Activated CD8-positive, alpha-beta memory T cell treated with anti-CD3 and anti-CD28 coated beads, Interleukin-2, amount 50 U/mL, for 24 hours (primary cell): Measurements from ENCODE around the gene LMOD1.
"Not testable (repeated sequence)": the region's sequence is repeated elsewhere in the genome, so short reads cannot be mapped to it uniquely, and the experiment has no call there.

ENCODE experiments used
- DNase-seq: peaks from one replicate; pipeline ENCODE4 v3.0.0-alpha.2; 2020; ENCODE audit errors: extremely low read depth

Gene LMOD1

DNA sequence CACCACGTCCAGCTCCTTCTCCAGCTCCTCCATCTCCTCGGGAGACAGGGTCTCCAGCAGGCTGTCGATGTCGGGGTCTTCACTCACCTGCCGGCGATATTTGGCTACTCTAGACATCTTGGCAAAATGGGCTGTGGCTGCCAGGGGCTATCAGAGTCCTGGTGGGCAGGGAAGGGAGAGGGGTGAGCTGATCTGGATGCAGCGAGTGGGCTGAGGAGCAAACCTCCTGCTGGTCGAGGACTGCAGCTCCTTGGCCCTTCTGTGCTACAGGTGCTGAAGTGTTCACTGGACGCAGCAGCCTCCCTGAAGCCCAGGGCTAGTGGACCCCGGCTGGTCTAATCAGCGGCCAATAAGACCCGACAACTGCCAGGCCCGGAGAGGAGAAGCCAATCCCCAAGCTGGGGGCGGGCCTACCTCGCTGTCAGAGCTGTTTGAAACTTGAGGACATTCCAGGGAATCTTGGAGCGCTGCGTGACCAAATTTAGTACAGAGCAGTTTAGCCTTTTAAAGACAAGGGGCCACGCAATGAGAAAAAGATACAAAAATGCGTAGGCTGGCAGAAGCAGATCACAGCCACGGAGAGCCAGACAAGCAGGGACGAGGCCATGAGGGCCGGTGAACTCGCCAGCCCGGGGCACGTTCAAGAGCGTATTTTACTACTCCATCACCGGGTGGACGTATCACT lies at the start of gene LMOD1:
Gene LMOD1, minus strand, starts transcription at position 325 of the 685 bp plus-strand sequence. Its CDS starts 208 bp downstream, at position 117.
- DNase-seq, result no peak

DNA sequence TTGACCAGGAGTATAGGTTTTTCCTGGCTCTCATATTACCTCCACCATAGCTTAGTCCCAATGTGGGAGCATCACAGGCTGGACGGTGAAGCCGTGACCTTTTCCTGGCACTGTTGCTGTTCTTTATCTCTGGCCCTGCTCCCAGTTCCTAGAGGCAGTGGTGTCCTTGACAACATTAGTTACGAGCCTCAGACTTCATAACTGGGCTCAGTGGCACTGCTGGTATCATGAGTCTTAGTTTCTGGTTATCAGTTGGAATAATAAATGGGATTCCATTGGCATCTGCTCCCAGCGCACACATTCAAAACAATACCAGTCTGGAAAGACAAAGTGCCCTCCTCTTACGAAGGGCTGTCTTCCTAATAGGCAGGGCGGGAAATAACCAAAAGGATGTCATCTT lies 44.1 kb upstream of the LMOD1 start:
- DNase-seq, result no peak

DNA sequence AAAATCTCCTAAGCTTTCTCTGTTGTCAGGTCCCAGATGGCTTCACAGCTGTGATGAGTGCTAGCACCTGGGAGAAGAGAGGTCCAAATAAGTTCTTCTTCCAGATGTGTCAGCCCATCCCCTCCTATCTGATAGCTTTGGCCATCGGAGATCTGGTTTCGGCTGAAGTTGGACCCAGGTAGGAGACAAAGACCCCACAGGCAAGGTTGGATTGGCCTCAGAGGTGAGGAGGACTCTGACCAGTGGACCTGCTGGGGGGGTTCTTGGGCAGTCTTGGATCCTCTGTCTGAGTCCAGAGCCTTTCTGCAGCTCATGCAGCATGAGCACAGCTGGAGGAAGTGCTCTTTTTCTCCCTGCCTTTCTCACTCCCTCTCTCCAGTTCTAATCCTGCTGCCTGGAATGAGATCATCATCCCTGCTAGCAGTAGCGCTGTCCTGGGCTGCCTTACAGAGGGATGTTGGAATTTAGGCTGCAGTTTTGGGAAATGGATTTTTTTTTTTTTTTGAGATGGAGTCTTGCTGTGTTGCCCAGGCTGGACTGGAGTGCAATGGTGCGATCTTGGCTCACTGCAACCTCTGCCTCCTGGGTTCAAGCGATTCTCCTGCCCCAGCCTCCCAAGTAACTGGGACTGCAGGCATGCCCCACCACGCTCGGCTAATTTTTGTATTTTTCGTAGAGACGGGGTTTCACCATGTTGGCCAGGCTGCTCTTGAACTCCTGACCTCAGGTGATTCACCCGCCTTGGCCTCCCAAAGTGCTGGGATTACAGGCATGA lies 43.2 kb upstream of the LMOD1 start:
- no peak for DNase-seq

DNA sequence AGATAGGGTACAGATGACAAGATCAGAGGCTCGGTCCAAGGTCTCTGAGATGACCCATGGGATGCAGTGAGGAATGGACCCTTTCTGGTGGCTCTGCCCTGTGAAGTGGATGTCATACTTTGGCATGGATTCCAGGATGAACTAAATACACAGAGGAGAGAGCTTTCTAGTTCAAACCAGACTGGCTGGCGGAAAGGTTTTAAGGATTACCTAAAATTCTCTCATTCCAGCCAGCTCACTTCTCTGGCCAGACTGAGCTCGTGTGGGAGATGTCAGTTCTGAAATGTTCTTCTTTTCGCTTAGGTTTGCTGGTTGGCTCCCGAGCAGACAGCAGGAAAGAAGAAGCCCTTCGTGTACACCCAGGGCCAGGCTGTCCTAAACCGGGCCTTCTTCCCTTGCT lies 42.3 kb upstream of the LMOD1 start:
- no peak for DNase-seq

DNA sequence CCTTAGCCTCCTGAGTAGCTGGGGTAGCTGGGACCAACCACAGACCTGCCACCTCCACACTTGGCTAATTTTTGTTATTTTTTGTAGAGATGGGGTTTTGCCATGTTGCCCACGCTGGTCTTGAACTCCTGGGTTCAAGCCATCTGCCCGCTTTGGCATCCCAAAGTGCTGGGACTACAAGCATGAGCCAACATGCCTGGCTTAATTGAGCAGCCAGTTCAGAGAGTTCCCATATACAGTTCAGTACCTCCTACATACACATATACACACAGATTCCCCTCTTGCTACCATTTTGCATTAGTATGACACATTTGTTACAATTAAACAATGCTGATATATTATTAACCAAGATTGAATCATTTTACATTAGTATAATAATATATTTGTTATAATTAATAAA lies 39.0 kb upstream of the LMOD1 start:
- no peak for DNase-seq

DNA sequence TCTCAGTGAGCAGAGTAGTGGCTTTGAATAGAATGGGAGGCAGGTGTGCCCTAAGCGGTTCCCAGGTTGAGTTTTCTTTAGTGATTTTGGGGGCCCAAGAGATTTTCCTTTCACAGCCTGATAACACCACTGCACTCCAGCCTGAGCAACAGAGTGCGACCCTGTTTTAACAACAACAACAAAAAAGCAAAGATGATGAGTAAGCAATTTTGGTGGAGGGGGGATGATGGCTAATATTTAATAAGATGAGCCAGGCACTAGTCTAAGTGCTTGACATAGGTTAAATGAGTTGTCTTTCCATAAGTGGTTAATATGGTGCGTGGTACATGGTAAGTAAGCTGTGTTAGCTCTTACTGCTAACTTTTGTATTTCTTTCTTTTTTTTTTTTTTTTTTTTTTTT lies 38.1 kb upstream of the LMOD1 start:
- no peak for DNase-seq

DNA sequence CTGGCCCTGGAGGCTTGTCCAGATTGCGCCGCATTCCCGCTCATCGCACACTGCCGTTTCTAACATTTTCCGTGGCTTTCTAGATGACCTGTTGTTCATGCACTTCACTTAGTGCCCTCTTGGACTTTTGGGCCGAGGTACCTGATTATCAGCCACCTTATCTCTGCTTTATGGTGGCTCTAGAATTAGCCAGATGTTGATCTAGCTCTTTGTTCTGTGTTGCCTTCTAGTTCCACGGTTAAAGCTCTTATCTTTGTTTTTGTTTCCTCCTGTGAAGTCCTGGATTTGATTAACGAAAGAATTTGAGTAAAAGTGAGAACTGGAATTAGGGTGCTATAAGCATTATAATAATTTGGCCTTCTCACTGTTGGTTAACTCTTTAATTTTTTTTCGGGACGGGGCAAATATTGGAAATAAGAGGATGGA lies 37.0 kb upstream of the LMOD1 start:
- no peak for DNase-seq

DNA sequence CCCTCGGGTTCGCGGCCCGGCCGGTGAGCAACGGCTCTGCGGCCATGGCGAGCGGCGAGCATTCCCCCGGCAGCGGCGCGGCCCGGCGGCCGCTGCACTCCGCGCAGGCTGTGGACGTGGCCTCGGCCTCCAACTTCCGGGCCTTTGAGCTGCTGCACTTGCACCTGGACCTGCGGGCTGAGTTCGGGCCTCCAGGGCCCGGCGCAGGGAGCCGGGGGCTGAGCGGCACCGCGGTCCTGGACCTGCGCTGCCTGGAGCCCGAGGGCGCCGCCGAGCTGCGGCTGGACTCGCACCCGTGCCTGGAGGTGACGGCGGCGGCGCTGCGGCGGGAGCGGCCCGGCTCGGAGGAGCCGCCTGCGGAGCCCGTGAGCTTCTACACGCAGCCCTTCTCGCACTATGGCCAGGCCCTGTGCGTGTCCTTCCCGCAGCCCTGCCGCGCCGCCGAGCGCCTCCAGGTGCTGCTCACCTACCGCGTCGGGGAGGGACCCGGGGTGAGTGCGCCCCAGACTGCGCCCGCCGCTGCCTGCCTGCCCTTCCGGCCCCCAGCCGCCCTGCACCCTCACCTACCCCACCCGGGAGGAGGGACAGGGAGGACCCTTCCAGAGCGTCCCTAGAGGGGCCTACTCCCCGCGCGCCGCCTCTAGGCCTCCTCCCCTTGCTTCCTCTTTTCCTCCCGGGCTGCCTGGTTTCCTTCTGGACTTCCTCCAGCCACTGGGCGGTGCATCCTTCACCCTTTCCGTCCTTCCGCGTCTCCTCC lies 36.5 kb upstream of the LMOD1 start, which contains the start of gene RNPEP:
Gene RNPEP, plus strand, starts transcription at position 26 of the 757 bp plus-strand sequence. Its CDS starts 19 bp downstream, at position 45.
- no peak for DNase-seq

DNA sequence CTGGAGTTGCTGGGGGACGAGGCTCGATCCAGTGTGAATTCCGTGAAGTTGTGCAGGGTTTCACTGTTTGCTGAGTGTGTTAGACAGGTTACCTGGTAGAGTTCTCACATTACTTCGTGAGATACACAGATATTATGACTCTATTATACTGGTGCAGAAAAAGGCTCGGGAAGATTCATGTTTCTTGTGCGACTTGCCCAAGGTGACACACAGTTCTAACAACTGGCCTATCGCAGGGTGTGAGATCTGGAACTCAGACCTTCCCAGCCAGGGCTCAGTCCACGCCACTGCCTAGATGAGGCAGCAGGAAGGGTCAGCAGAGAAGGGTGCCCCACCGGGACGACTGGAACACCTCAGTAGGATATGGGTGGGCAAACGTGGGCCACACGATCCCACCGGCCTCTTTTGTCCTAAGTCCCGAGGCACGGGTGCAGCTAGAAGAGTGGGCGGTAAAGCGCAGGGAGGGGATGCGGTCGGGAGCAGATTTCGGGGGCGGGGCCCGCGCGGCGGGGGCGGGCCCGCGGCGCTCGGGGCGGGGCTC lies 35.8 kb upstream of the LMOD1 start:
- no peak for DNase-seq

DNA sequence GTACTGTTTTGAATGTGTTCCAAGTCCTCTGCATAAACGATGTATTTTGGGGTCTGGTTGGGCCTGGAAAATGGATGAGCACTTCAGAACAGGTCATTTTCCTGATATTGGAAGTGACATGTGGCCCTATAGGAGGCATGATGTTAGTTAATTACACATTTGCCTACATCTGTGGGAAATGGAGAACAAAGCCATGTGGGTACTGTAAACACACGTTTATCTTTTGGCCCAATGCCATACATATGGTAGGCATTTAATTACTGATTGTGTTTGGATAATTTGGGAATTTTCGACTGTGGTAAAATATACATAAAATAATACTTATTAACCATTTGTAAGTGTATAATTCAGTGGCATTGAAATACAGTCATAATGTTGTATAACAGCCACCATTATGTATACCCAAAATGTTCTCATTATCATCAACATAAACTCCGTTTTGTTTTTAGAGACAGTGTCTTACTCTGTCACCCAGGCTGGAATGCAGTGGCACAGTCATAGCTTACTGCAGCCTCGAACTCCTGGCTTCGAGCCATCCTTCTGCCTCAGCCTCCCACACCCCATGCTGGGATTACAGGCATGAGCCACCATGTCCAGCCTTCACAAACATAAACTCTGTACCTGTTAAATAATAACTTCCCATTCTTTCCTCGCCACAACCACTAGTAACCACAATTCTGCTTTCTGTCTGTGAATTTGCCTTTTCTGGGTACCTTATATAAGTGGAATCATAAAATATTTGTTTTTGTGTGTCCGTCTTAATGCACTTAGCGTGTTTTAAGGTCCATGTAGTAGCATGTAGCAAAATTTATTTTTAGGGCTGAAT lies 24.2 kb upstream of the LMOD1 start:
- DNase-seq, result no peak

DNA sequence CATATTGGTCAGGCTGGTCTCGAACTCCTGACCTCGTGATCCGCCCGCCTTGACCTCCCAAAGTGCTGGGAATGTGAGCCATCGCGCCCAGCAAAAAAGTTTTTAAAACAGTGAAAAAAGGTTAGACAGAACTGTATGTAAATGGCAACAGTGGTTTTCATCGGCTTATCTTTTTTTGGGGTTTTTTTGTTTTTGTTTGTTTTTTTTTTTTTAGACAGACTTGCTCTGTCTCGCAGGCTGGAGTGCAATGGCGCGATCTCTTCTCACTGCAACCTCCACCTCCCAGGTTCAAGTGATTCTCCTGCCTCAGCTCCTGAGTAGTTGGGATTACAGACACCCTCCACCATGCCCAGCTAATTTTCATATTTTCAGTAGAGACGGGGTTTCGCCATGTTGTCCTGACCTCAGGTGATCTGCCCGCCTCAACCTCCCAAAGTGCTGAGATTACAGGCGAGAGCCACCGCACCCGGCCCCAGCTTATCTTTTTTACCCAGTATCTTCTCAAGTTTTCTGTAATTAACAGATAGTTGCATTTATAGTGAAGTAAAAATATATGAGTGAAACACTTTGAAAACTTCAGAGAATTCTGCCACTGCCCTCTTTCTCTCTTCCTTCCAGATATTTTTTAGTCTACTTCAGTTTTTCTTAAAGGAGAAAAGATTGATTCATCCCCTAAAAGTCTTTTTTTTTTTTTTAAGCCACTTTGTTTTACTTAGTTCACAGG lies 22.0 kb upstream of the LMOD1 start:
- no peak for DNase-seq

DNA sequence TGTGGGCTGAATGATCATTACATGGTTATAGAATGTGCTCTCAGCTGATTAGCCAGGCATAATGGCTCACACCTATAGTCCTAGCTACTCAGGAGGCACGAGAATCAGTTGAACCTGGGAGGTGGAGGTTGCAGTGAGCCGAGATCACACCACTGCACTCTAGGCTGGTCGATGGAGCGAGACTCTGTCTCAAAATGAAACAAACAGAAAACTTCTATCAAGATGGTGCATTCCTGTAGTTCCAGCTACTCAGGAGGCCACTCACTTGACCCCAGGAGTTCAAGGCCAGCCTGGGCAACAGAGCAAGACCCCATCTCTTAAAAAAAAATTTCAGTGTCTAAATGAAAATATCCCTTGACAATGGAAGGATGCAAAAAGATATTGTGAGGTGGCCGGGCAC lies 19.8 kb upstream of the LMOD1 start:
- DNase-seq, result no peak

DNA sequence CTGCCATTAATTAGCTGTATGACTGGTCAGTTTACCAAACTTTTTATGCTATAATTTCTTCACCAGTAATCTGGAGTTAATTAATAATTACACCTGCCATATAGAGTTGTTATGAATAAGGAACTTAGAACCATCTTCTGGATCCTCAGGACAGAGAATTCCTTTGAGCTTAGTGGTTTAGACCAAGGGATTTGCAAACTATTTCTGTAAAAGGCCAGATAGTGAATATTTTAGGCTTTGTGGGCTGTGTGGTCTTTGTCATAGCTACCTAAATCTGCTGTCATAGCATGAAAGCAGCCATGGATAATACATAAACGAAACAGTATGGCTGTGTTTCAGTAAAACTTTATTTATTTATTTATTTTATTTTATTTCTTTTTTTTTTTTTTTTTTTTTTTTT lies 17.9 kb upstream of the LMOD1 start:
- no peak for DNase-seq

DNA sequence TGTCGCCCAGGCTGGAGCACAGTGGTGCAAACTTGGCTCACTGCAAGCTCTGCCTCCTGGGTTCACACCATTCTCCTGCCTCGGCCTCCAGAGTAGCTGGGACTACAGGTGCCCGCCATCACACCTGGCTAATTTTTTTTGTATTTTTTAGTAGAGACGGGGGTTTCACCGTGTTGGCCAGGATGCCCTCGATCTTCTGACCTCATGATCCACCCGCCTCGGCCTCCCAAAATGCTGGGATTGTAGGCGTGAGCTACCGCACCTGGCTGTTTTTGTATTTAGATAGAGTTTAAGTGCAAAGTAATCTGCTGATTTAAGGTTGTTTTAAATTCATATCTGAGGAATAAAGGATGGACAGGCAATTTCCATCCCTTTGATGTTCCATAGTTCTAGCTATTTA lies 16.0 kb upstream of the LMOD1 start:
- DNase-seq, result not testable (repeated sequence)

DNA sequence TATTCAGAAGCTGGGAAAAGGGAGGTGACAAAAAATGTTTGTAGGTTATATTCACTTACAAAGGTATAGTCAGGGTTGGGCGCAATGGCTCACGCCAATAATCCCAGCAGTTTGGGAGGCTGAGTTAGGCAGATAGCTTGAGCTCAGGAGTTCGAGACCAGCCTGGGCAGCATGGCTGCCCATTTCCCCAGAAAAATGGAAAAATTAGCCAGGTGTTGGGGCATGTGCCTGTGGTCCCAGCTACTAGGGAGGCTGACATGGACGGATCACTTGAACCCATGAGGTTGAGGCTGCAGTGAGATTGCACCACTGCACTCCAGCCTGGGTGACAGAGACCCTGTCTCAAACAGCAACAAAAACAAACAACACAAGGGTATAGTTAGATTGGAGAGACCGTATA lies 12.0 kb upstream of the LMOD1 start:
- no peak for DNase-seq

DNA sequence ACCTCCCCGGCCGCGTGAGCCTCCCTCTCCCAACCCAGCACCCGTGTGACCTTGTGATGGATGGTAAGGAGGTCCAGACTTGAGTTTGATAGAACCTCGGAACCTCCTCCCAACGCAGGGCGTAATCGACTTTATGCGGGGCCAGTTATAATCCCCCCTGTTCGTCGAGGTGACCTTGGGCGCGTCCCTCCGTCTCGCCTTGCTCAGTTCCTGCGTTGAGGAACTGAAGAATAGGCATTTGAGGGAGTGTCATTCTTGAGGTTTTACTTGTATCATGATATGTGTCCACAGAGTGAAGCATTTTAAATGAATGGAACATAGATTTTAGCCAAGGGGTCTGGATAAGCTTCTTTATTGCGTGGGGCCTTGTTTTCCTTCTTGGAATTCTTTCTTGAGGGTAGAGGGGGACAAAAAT lies 9.4 kb upstream of the LMOD1 start:
- no peak for DNase-seq

DNA sequence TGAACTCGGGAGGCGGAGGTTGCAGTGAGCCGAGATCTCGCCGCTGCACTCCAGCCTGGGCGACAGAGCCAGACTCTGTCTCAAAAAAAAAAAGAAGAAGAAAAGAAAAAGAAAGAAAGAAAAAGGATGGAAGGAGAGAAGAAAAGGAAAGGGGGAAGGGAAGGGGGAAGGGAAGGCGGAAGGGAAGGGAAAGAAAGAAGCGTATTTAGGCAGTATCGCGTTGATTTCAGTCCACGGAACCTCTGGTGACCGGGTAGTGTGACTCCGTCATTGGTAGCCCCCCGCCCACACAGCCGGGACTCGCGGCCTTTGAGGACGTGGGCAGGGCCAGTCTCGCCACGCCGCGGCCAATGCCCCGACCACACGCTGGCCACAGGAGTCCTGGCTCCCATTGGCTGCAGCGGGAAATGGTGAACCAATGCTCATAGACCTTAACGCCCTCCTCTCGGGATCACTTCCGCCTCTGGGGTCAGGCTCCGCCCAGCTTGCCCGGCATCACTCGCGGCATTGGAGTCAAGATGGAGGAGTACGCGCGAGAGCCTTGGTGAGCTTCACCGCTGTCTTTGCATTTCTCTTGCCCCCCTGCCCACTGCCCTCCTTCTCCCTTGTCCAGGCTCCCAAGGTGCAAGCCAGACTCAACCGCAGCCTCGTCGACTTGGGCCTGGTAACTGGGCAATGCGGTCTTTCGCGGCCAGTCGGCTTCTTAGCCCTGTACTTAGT lies 8.8 kb upstream of the LMOD1 start, which contains the start of gene TIMM17A:
Gene TIMM17A, plus strand, starts transcription at position 495 of the 720 bp plus-strand sequence. Its CDS starts 24 bp downstream, at position 519.
- DNase-seq, result peak; percentile 91

DNA sequence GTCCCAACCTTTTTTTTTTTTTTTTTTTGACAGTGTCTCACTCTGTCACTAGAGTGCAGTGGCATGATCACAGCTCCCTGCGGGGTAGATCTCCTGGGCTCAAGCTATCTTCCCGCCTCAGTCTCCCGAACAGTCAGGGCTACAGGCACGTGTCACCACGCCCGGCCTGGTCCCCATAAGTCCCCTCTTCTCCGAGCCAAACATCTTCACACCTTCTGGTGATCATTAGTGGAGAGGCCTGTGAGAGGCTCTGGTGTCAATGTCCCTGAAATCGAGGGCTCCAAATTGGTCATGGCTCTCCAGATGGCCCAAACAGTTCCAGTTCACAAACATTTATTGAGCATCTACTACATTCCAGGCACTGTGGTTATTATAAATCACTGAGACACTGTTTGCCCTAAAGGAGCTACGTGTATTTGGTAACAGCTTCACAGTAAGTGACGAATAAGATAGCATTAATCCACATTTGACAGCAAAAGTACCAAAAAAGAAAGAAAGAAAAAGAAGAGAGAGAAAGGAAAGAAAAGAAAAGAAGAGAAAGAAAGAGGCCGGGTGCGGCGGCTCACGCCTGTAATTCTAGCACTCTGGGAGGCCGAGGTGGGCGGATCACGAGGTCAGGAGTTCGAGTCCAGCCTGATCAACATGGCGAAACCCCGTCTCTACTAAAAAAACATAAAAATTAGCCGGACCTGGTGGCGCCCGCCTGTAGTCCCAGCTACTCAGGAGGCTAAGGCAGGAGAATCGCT lies 8.1 kb upstream of the LMOD1 start:
- no peak for DNase-seq

DNA sequence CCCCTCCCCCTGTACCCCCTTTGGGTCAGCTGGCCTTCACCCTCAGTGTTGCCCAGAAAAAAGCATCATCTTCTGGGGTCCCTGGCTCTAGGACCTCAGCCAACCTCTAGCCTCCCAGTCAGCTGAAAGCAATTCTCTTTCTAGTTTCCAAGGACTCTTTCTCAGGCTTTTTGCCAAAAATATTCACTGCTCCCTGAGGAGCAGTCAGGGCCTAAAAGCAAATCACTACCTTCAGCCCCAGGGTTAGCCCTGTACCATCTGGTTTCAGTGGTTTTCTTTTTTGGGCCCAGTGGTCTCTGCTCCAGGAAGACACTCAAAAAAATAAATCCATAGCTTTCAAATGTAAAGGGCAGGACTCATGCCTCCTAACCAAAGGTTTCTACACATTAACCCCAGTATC lies 3.1 kb upstream of the LMOD1 start:
- no peak for DNase-seq
